Esophagus muscularis mucosa (tissue), 4 donors: ENCODE results near the gene NRSN2.

Source experiments
- EP300 ChIP-seq: sonication (generic); formaldehyde crosslinking; IDR thresholded peaks from one replicate; pipeline ENCODE4 v1.6.1; 2017; ENCODE audit warnings: antibody characterized with exemption
- POLR2A ChIP-seq: fragments of 450-650 bp; IDR thresholded peaks from one replicate; pipeline ENCODE4 v1.6.1; 2017; ENCODE audit warnings: antibody characterized with exemption, moderate library complexity, mild to moderate bottlenecking, low read depth
- POLR2AphosphoS5 ChIP-seq, 2 donors: sonication (generic); formaldehyde crosslinking; IDR thresholded peaks; one replicate each; pipeline ENCODE4 v1.6.1; 2017; ENCODE audit warnings: antibody characterized with exemption in 2 of 2
- TF ChIP-seq, protein P1 (sequence below), 3 experiments: fragments of 200-600 bp in 2 of 3; fragments of 450-650 bp in 1 of 3; sonication (generic) in 2 of 3; IDR thresholded peaks; one replicate each; pipeline ENCODE4 v1.5.1; 2017 to 2019; ENCODE audit warnings: antibody characterized with exemption in 3 of 3, mild to moderate bottlenecking in 2 of 3, moderate library complexity in 1 of 3

DNA sequence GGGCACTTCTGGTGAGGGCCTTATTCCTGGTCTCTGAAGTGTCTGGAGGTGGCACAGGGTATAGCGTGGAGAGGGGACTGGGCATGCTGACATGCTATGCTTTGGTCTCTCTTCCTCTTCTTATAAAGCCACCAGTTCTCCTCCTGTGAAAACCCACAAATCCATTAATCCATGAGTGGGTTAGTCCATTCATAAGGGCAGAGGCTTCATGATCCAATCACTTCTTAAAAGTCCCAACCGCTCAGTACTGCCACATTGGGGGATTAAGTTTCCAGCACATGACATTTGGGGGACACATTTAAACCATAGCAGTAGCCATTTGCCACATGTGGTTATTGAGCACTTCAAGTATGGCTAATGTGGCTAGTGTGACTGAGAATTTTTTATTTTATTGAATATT lies 29.8 kb downstream of the NRSN2 start:
- TF ChIP-seq EP300 (no peak), POLR2A (no peak), POLR2AphosphoS5 (IDR thresholded peaks at IDR 0.05) (no peak)
- TF ChIP-seq, protein P1, sequence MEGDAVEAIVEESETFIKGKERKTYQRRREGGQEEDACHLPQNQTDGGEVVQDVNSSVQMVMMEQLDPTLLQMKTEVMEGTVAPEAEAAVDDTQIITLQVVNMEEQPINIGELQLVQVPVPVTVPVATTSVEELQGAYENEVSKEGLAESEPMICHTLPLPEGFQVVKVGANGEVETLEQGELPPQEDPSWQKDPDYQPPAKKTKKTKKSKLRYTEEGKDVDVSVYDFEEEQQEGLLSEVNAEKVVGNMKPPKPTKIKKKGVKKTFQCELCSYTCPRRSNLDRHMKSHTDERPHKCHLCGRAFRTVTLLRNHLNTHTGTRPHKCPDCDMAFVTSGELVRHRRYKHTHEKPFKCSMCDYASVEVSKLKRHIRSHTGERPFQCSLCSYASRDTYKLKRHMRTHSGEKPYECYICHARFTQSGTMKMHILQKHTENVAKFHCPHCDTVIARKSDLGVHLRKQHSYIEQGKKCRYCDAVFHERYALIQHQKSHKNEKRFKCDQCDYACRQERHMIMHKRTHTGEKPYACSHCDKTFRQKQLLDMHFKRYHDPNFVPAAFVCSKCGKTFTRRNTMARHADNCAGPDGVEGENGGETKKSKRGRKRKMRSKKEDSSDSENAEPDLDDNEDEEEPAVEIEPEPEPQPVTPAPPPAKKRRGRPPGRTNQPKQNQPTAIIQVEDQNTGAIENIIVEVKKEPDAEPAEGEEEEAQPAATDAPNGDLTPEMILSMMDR (IDR thresholded peaks at IDR 0.05), result no peak
